Kidney (tissue), 14 donors: ENCODE measurements around the gene ZNF491. TPM values are rescaled to one million over a fixed set of nuclear protein-coding genes. Genes with fewer than 3 reads are reported as not detected.
"Not testable (repeated sequence)": the region's sequence is repeated elsewhere in the genome, so short reads cannot be mapped to it uniquely, and the experiment has no call there.

Source experiments
- DNase-seq, 5 donors: peaks; one replicate each; pipeline ENCODE4 v3.0.0-alpha.2; 2013 to 2020
- FAIRE-seq: peaks from 2 replicates; lab custom pipeline; 2012; peaks lifted over from hg19 to GRCh38; lab: Jason Lieb, UNC
- H3K27ac ChIP-seq, 2 donors: one replicate each; pipeline ENCODE4 v1.7.0; 2013; ENCODE audit warnings: low read depth in 2 of 2, low read length in 2 of 2, inconsistent platforms in 1 of 2
- H3K27me3 ChIP-seq: one replicate; pipeline ENCODE4 v1.7.1; 2013; ENCODE audit warnings: low read length, inconsistent platforms; ENCODE audit not compliant: control insufficient read depth, insufficient read depth
- H3K36me3 ChIP-seq, 3 donors: one replicate each; pipeline versions ENCODE4 v1.7.0 to v1.7.1; 2013; ENCODE audit warnings: low read length in 3 of 3, control low read depth in 1 of 3, inconsistent platforms in 1 of 3; ENCODE audit not compliant: insufficient read depth in 3 of 3, control insufficient read depth in 2 of 3
- H3K4me1 ChIP-seq, 3 donors: one replicate each; pipeline versions ENCODE4 v1.7.0 to v1.7.1; 2013; ENCODE audit warnings: low read length in 3 of 3, inconsistent platforms in 1 of 3, low read depth in 1 of 3; ENCODE audit not compliant: control insufficient read depth in 2 of 3, insufficient read depth in 2 of 3
- H3K4me3 ChIP-seq, 3 donors: one replicate each; pipeline versions ENCODE4 v1.7.0 to v1.8.1; 2013; ENCODE audit warnings: low read length in 3 of 3, control low read depth in 1 of 3, inconsistent platforms in 1 of 3
- H3K9ac ChIP-seq, 3 donors: one replicate each; pipeline versions ENCODE4 v1.7.0 to v1.7.1; 2013; ENCODE audit warnings: low read length in 3 of 3, control low read depth in 1 of 3, inconsistent platforms in 1 of 3
- H3K9me3 ChIP-seq, 3 donors: one replicate each; pipeline versions ENCODE4 v1.7.0 to v1.7.1; 2013; ENCODE audit warnings: low read length in 3 of 3, control low read depth in 1 of 3, inconsistent platforms in 1 of 3; ENCODE audit not compliant: control insufficient read depth in 2 of 3, insufficient read depth in 1 of 3
- CTCF ChIP-seq: IDR thresholded peaks from 3 replicates; pipeline ENCODE4 v1.5.1; 2012; ENCODE audit warnings: mild to moderate bottlenecking, moderate library complexity, borderline replicate concordance; ENCODE audit not compliant: insufficient read depth; ENCODE audit errors: extremely low read depth
- intact Hi-C: fragments of 100-400 bp; cut with DNase I; formaldehyde crosslinking; loops from one replicate; pipeline ENCODE4 v1.11.1; 2022
- polyA plus RNA-seq: library from polyadenylated mRNA; stranded (reverse); fragments of 350-450 nt; fragmentation: Illumina TruSeq; extraction: RNeasy Lipid Tissue Mini Kit (QIAGEN cat#74804); gene quantifications from one replicate; pipeline ENCODE4 v1.2.3, GENCODE V29; 2014; ENCODE audit warnings: low read depth, low replicate concordance; ENCODE audit not compliant: insufficient read depth
- total RNA-seq: library from RNA; stranded (reverse); fragmentation: NEBNext Ultra II Directional; extraction: Animal tissue kit (Norgen Biotek cat#: 25700); gene quantifications from one replicate; pipeline ENCODE4 v1.2.1, GENCODE V29; 2021
- donor health status: control.
- donor health status: control.
- donor health status: control.
- donor health status: control.
- donor health status: control.
- donor health status: DM: yes; HTN: yes; CAD: no.
- donor health status: Normal renal cell carcinoma (clear cell type).

ZNF491 gene
- total and polyA plus RNA-seq, 2 donors from 2014 or later = 1.1 to 2.5 TPM

GRCh38 chr19:11814029-11814699, 15.8 kb downstream of the ZNF491 start, which contains the start of gene ZNF440:
ZNF440 (plus strand) TSS chr19:11814273; CDS start chr19:11814448, 175 bp downstream.
- Histone ChIP-seq H3K27me3 (no peaks in the 10 kb centered on the region), H3K9ac (peak within 1 kb of the TSS; percentile 35 to 88 (median 87)), H3K36me3 (no peaks in the 10 kb centered on the region), H3K9me3 (no peaks in the 10 kb centered on the region), H3K27ac (peak within 1 kb of the TSS; percentile 35 to 92), H3K4me1 (peaks cover 0 to 4% (median 0%) of the 10 kb centered on the region in 3 donors), H3K4me3 (peak within 1 kb of the TSS; percentile 83 to 96 (median 86))
- intact Hi-C loops = no loop called here
- no peak for FAIRE-seq
- peak; percentile 97 to 98 (median 98) for DNase-seq
- peak; percentile 6 for TF ChIP-seq CTCF

GRCh38 chr19:11814700-11815035, 16.3 kb downstream of the ZNF491 start:
- no peaks in the 10 kb centered on the region for H3K27me3 ChIP-seq
- H3K9me3 ChIP-seq = no peaks in the 10 kb centered on the region
- peak overlapping the region; percentile 35 to 92 for H3K27ac ChIP-seq
- intact Hi-C loops = no loop called here
- H3K36me3 ChIP-seq = no peaks in the 10 kb centered on the region
- DNase-seq (peak in 2 of 5 donors; percentile 54 to 65), FAIRE-seq (no peak)
- peak overlapping the region; percentile 60 to 86 (median 83) for H3K4me3 ChIP-seq
- TF ChIP-seq CTCF = no peak
- peaks cover 0 to 4% (median 0%) of the 10 kb centered on the region in 3 donors for H3K4me1 ChIP-seq
- peak overlapping the region; percentile 35 to 88 (median 44) for H3K9ac ChIP-seq

GRCh38 chr19:11821474-11822109, 23.3 kb downstream of the ZNF491 start:
- Histone ChIP-seq H3K27me3 (no peaks in the 10 kb centered on the region), H3K9ac (no peak overlapping the region), H3K27ac (no peak overlapping the region), H3K36me3 (no peaks in the 10 kb centered on the region), H3K9me3 (no peaks in the 10 kb centered on the region), H3K4me3 (no peak overlapping the region), H3K4me1 (no peaks in the 10 kb centered on the region)
- FAIRE-seq = no peak
- no peak for TF ChIP-seq CTCF
- no peak for DNase-seq
- intact Hi-C loops = no loop called here

- peaks cover 1 to 31% (median 17%) of the 10 kb centered on the region in 3 donors for H3K9me3 ChIP-seq
- H3K27me3 ChIP-seq, H3K4me3 ChIP-seq, H3K27ac ChIP-seq, H3K4me1 ChIP-seq, FAIRE-seq, H3K9ac ChIP-seq, DNase-seq, intact Hi-C loops: not testable (repeated sequence)
- H3K36me3 ChIP-seq = peaks cover 10 to 23% (median 16%) of the 10 kb centered on the region in 3 donors
Observed at GRCh38 chr19:11828957-11829876, 30.9 kb downstream of the ZNF491 start.
